ENCODE results near the gene ZNF576. TPM values are rescaled to one million over a fixed set of nuclear protein-coding genes. Genes with fewer than 3 reads are reported as not detected.

ZNF576 gene
- total RNA-seq, 1 donor from 2014 or later = 16.6 TPM

DNA sequence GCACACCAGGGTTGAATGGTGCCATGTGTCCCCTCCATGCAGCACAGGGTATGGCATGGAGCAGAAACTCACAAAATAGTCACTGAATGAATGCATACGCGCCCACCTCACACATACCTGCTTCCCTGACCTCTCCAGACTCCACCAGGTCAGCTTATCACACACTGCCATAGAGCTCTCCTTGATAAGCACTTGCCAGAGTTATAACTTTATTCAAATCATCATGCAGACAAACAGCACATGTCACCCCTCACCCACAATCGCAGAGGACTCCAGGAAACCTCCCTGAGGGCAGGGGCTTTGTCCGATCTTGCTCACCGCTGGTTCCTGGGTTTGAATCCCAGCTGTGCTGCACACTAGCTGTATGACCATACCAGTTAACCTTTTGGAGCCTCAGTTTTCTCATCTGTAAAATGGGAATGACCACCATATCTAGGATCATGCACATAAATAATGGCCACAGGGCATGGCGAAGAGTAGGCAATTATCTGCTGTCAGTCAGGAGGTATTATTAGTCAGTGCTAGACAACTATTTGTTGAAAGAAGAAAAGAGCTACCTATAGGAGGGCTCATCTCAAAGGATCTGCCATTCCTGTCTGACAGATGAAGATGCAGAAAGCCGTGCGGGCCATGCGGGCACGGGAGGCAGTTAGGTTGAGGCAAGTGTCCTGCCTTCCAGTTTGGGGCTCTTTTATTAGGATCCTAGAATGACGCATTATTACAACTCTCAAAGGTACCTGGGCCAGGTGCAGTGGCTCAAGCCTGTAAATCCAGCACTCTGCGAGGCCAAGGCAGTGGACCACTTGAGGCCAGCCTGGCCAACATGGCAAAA lies 35.0 kb upstream of the ZNF576 start:
- peak overlapping the region; percentile 83 for H3K27ac ChIP-seq
- no peaks in the 10 kb centered on the region for H3K27me3 ChIP-seq
- no peaks in the 10 kb centered on the region for H3K9me3 ChIP-seq
- no peak overlapping the region for H3K4me3 ChIP-seq
- intact Hi-C loops (cut with DNase I) = no loop called here
- ATAC-seq (no peak), DNase-seq (no peak)
- TF ChIP-seq, protein P1, sequence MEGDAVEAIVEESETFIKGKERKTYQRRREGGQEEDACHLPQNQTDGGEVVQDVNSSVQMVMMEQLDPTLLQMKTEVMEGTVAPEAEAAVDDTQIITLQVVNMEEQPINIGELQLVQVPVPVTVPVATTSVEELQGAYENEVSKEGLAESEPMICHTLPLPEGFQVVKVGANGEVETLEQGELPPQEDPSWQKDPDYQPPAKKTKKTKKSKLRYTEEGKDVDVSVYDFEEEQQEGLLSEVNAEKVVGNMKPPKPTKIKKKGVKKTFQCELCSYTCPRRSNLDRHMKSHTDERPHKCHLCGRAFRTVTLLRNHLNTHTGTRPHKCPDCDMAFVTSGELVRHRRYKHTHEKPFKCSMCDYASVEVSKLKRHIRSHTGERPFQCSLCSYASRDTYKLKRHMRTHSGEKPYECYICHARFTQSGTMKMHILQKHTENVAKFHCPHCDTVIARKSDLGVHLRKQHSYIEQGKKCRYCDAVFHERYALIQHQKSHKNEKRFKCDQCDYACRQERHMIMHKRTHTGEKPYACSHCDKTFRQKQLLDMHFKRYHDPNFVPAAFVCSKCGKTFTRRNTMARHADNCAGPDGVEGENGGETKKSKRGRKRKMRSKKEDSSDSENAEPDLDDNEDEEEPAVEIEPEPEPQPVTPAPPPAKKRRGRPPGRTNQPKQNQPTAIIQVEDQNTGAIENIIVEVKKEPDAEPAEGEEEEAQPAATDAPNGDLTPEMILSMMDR (IDR thresholded peaks at IDR 0.05) = no peak
- peaks cover 29% of the 10 kb centered on the region for H3K36me3 ChIP-seq
- peaks cover 17% of the 10 kb centered on the region for H3K4me1 ChIP-seq

DNA sequence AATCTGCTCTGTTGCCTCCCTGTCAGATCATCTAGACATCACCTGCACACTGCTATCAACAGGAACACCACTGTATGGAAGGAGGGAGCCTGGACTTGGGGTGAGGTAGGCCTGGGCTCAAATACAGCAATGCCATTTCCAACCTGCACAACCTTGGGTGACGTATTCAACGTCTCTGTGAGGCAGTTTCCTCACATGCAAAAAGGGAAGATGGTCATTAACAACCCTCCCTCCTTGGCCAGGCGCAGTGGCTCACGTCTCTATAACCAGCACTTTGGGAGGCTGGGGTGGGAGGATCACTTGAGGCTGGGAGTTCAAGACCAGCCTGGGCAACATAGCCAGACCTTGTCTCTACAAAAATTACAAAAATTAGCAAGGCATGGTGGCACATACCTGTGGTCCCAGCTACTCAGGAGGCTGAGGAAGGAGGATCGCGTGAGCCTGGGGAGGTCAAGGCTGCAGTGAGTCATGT lies 34.1 kb upstream of the ZNF576 start:
- Histone ChIP-seq H3K36me3 (peaks cover 27% of the 10 kb centered on the region), H3K4me3 (no peak overlapping the region), H3K27me3 (no peaks in the 10 kb centered on the region), H3K27ac (peak overlapping the region; percentile 83), H3K4me1 (peaks cover 17% of the 10 kb centered on the region), H3K9me3 (no peaks in the 10 kb centered on the region)
- TF ChIP-seq, protein P1 (IDR thresholded peaks at IDR 0.05) = no peak
- intact Hi-C loops (cut with DNase I) = no loop called here
- ATAC-seq = peak; percentile 7
- no peak for DNase-seq

DNA sequence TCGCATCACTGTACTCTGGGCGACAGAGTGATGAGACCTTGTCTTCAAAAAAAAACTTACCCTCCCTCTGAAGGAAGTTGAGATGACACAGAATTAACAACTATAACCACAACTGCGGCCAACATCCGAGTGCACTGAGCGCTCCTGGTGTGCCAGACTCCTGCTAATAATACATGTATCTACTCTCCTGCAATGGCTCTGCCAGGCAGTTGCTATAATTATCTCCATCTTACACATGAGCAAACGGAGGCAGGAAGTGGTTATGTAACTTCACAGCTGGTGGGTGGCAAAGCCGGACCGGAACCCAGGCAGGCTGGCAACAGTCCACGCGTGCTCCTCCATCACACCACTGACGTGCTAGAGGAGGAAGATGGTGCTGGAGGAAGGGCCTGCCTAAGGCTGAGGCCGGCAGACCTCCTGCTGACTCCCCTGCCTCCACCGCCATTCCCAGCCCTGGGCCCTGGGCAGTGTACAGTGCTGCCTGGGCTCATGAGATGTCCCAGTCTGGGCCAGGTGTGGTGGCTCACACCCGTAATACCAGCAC lies 33.6 kb upstream of the ZNF576 start:
- H3K4me1 ChIP-seq = peaks cover 17% of the 10 kb centered on the region
- no peak overlapping the region for H3K4me3 ChIP-seq
- TF ChIP-seq, protein P1 (IDR thresholded peaks at IDR 0.05) = no peak
- H3K27ac ChIP-seq = peak overlapping the region; percentile 83
- H3K27me3 ChIP-seq = no peaks in the 10 kb centered on the region
- DNase-seq = peak; percentile 89
- no peaks in the 10 kb centered on the region for H3K9me3 ChIP-seq
- peak; percentile 93 for ATAC-seq
- peaks cover 24% of the 10 kb centered on the region for H3K36me3 ChIP-seq
- intact Hi-C loops (cut with DNase I) = no loop called here

DNA sequence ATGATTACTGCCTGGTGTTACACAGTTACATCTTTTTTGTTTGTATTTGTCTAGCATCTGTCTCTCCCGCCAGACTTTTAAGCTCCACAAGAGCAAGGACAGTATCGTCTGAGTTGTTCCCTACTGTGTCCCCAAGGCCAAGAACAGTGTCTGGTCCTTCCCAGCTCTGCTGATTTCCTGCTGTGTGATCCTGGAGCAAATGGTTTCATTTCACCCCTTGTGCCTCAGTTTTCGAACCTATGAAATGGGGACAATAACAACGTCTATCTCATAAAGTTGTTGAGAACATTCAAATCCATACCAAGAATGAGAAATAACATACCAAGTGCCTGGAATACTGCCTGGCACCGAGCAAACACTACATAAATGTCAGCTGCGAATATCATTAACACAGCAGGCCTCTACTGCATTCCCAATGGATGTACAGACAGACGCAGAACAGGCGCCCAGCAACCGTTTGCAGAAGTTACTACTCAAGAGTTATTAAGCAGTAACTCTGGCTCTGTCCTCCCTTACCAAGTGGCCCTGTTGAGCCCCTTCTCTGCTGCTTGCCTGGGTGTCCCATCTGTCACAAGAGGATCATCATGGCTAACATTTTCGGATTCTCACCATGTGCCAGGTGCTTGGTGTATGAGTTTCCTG lies 32.5 kb upstream of the ZNF576 start:
- peak overlapping the region; percentile 83 for H3K27ac ChIP-seq
- H3K9me3 ChIP-seq = no peaks in the 10 kb centered on the region
- H3K4me3 ChIP-seq = no peak overlapping the region
- no peaks in the 10 kb centered on the region for H3K27me3 ChIP-seq
- DNase-seq = no peak
- ATAC-seq = no peak
- TF ChIP-seq, protein P1 (IDR thresholded peaks at IDR 0.05) = no peak
- peaks cover 24% of the 10 kb centered on the region for H3K36me3 ChIP-seq
- intact Hi-C loops (cut with DNase I) = no loop called here
- H3K4me1 ChIP-seq = peaks cover 17% of the 10 kb centered on the region

DNA sequence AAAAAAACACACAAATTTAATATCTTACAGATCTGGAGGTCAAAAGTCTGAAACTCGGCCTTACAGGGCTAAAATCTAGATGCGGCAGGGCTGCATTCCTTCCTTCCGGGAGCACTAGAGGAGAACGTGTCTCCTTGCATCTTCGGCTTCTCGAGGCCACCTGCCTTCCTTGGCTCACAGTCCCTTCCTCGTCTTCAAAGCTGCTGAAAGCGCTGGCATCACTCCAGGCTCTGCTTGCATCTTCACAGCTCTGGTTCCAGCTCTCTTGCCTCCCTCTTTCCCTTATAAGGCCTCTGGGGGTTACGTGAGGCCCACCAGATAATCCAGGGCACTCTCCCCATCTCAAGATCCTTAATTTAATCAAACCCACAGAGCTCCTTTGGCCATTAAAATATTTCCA lies 31.6 kb upstream of the ZNF576 start:
- TF ChIP-seq, protein P1 (IDR thresholded peaks at IDR 0.05) = no peak
- intact Hi-C loops (cut with DNase I) = no loop called here
- H3K4me1 ChIP-seq = peaks cover 17% of the 10 kb centered on the region
- H3K27ac ChIP-seq = no peak overlapping the region
- no peak for DNase-seq
- H3K4me3 ChIP-seq = no peak overlapping the region
- no peaks in the 10 kb centered on the region for H3K27me3 ChIP-seq
- ATAC-seq = no peak
- no peaks in the 10 kb centered on the region for H3K9me3 ChIP-seq
- H3K36me3 ChIP-seq = peaks cover 20% of the 10 kb centered on the region

All from upper lobe of right lung (tissue), 1 donor.